K562 (cell line): Measurements from ENCODE around the gene NALCN. TPM values are rescaled to one million over a fixed set of nuclear protein-coding genes. Genes with fewer than 3 reads are reported as not detected.

Experiments
- ATAC-seq: fragments of 200-7000 bp; cut with Tn5 transposase; 3 replicates; pipeline ENCODE4 v1.9.1; 2020; ENCODE audit warnings: moderate library complexity
- BruUV-seq: library from RNA; stranded (reverse); fragments of 400-500 nt; replicated peaks from 2 replicates; lab custom pipeline; 2021; lab: Mats Ljungman, UMichigan
- CTCF ChIA-PET: fragments of 300-600 bp; formaldehyde crosslinking; extraction: SDS; loops from one replicate; lab custom pipeline; 2021; ENCODE audit warnings: low intra/inter-chr PET ratio; lab: Yijun Ruan, JAX
- POLR2A ChIA-PET: fragments of 300-600, 350-650 bp; sonication (Branson Sonifier 250); formaldehyde crosslinking; extraction: SDS; loops from one replicate; lab custom pipeline; 2021; ENCODE audit warnings: antibody characterized with exemption, inconsistent platforms; lab: Yijun Ruan, JAX
- DNase-seq, 4 experiments: peaks; one replicate each; pipeline versions ENCODE4 v3.0.0 to v3.0.0-alpha.2; 2011 to 2018; ENCODE audit warnings: low spot score in 3 of 4, mixed read lengths in 3 of 4; ENCODE audit errors: extremely low read depth in 1 of 4
- FAIRE-seq: peaks from 2 replicates; lab custom pipeline; 2011; peaks lifted over from hg19 to GRCh38; lab: Jason Lieb, UNC
- H2AFZ ChIP-seq: 2 replicates; pipeline ENCODE4 v1.6.0; 2011; ENCODE audit warnings: low read depth, low read length, control low read depth, inconsistent platforms
- H3K27ac ChIP-seq: fragments of 200-600 bp; 3 replicates; pipeline ENCODE4 v1.8.0; 2011; ENCODE audit warnings: low read depth, mild to moderate bottlenecking, control low read depth, inconsistent platforms, low read length, moderate library complexity, mixed read lengths; ENCODE audit errors: extremely low read depth
- H3K27me3 ChIP-seq, 2 experiments: fragments of 300-600 bp in 1 of 2; 2 replicates in 1 of 2; 3 replicates in 1 of 2; pipeline versions ENCODE4 v1.6.0 to v1.8.0; 2011; ENCODE audit warnings: inconsistent platforms in 2 of 2, low read length in 2 of 2, mild to moderate bottlenecking in 1 of 2, mixed read lengths in 1 of 2, moderate library complexity in 1 of 2; ENCODE audit not compliant: control insufficient read depth in 2 of 2, insufficient read depth in 2 of 2
- H3K36me3 ChIP-seq: fragments of 300-600 bp; 3 replicates; pipeline ENCODE4 v1.8.0; 2011; ENCODE audit warnings: mild to moderate bottlenecking, low read length, inconsistent platforms; ENCODE audit not compliant: control insufficient read depth, insufficient read depth
- H3K4me1 ChIP-seq, 2 experiments: fragments of 200-600 bp in 1 of 2; replicated peaks in 1 of 2; 2 replicates in 1 of 2; 3 replicates in 1 of 2; pipeline versions ENCODE4 v1.5.1 to v1.8.0; 2011; ENCODE audit warnings: inconsistent platforms in 2 of 2, low read length in 2 of 2, mild to moderate bottlenecking in 1 of 2, mixed read lengths in 1 of 2, moderate library complexity in 1 of 2; ENCODE audit not compliant: control insufficient read depth in 2 of 2, insufficient read depth in 2 of 2
- H3K4me2 ChIP-seq: 2 replicates; pipeline ENCODE4 v1.6.1; 2011; ENCODE audit warnings: low read length, control low read depth, inconsistent platforms, mixed read lengths; ENCODE audit not compliant: insufficient read depth
- H3K4me3 ChIP-seq: fragments of 200-600 bp; sonication (generic), shearing (Covaris generic); 2 replicates; pipeline ENCODE4 v1.5.1; 2016; ENCODE audit warnings: control low read depth, inconsistent platforms
- H3K79me2 ChIP-seq: fragments of 200-600 bp; 3 replicates; pipeline ENCODE4 v1.8.0; 2011; ENCODE audit warnings: low read length, inconsistent platforms; ENCODE audit not compliant: control insufficient read depth, insufficient read depth
- H3K9ac ChIP-seq, 2 experiments: 2 replicates each; pipeline versions ENCODE4 v1.6.0 to v1.6.1; 2011; ENCODE audit warnings: low read depth in 2 of 2, low read length in 2 of 2, control low read depth in 1 of 2, inconsistent platforms in 1 of 2, mild to moderate bottlenecking in 1 of 2, mixed read lengths in 1 of 2; ENCODE audit not compliant: insufficient read depth in 1 of 2
- H3K9me1 ChIP-seq: one replicate; pipeline ENCODE4 v1.6.0; 2011; ENCODE audit warnings: inconsistent platforms, mild to moderate bottlenecking, low read length, moderate library complexity; ENCODE audit not compliant: control insufficient read depth, insufficient read depth
- H3K9me3 ChIP-seq: replicated peaks from 2 replicates; pipeline ENCODE4 v1.5.1; 2011; ENCODE audit warnings: low read depth, low read length, inconsistent platforms; ENCODE audit not compliant: control insufficient read depth, insufficient read depth
- H4K20me1 ChIP-seq: replicated peaks from 2 replicates; pipeline ENCODE4 v1.6.1; 2011; ENCODE audit warnings: low read length, inconsistent platforms, mixed read lengths; ENCODE audit not compliant: control insufficient read depth, insufficient read depth
- ATF1 ChIP-seq, 2 experiments: fragments of 450-650 bp in 1 of 2; IDR thresholded peaks; 2 replicates each; pipeline ENCODE4 v1.6.1; 2016; ENCODE audit warnings: missing compliant biosample characterization in 1 of 2, missing genetic modification characterization in 1 of 2
- TCFL5 ChIP-seq: fragments of 250-450 bp; sonication (Bioruptor Pico); conservative IDR thresholded peaks from 2 replicates; pipeline ENCODE4 v1.6.1; 2021; ENCODE audit warnings: mild to moderate bottlenecking, moderate library complexity, matching md5 sums
- ZNF24 ChIP-seq: fragments of 450-650 bp; IDR thresholded peaks from 2 replicates; pipeline ENCODE4 v1.6.1; 2016
- in situ Hi-C: fragments of 300-500 bp; cut with MboI; formaldehyde crosslinking; loops from 4 replicates; pipeline ENCODE4 v1.15.0; 2018; ENCODE audit warnings: inconsistent platforms, mixed read lengths
- intact Hi-C: fragments of 100-400 bp; cut with micrococcal nuclease; formaldehyde crosslinking; loops from 2 replicates; pipeline ENCODE4 v1.14.2; 2022
- polyA plus RNA-seq, 8 experiments: library from polyadenylated mRNA; depleted of rRNA in 4 of 8; stranded (reverse) in 5 of 8; unstranded in 3 of 8; fragments of >200 nt; fragmentation: Nextera tagmentation in 2 of 8; fragmentation: Illumina TruSeq in 1 of 8; extraction: Ambion mirVana in 2 of 8; extraction: Trizol in 1 of 8; gene quantifications; 2 replicates each; pipeline versions ENCODE4 v1.2.1 to v1.2.3, GENCODE V29; 2011 to 2014; ENCODE audit warnings: inconsistent platforms in 1 of 8, missing spikeins in 1 of 8
- total RNA-seq, 7 experiments: library from RNA; depleted of rRNA in 6 of 7; stranded (reverse); fragments of >200 nt in 6 of 7; fragmentation: Illumina TruSeq in 2 of 7; extraction: Trizol in 2 of 7; gene quantifications; 2 replicates each; pipeline versions ENCODE4 v1.2.1 to v1.2.3, GENCODE V29; 2011 to 2021; ENCODE audit warnings: low replicate concordance in 1 of 7
- TF ChIP-seq, protein P1 (sequence below): fragments of 450-650 bp; IDR thresholded peaks from 2 replicates; pipeline ENCODE4 v1.6.1; 2018; ENCODE audit warnings: mild to moderate bottlenecking, low read depth; ENCODE audit not compliant: partially characterized antibody
- TF ChIP-seq, protein P2 (sequence below): fragments of 450-650 bp; IDR thresholded peaks from 2 replicates; pipeline ENCODE4 v1.6.1; 2017; ENCODE audit warnings: mild to moderate bottlenecking, moderate library complexity

The NALCN gene
- total and polyA plus RNA-seq, 9 of the 15 experiments (the other 6 are each of a cell fraction or from before 2014, with no cell fraction given), result not detected

DNA sequence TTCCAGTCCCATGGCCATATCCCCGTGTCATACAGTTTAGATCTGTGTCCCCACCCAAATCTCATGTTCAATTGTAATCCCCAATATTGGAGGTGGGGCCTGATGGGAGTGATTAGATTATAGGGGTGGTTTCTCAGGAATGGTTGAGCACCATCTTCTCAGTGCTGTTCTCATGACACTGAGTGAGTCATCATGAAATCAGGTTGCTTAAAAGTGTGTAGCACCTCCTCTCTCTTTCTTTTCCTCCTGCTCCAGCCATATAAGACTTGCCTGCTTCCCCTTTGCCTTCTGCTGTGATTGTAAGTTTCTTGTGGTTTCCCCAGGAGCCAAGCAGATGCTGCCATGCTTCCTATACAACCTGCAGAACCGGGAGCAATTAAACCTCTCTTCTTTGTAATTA lies 197.8 kb downstream of the NALCN start (continued):
- TF ChIP-seq, protein P1, sequence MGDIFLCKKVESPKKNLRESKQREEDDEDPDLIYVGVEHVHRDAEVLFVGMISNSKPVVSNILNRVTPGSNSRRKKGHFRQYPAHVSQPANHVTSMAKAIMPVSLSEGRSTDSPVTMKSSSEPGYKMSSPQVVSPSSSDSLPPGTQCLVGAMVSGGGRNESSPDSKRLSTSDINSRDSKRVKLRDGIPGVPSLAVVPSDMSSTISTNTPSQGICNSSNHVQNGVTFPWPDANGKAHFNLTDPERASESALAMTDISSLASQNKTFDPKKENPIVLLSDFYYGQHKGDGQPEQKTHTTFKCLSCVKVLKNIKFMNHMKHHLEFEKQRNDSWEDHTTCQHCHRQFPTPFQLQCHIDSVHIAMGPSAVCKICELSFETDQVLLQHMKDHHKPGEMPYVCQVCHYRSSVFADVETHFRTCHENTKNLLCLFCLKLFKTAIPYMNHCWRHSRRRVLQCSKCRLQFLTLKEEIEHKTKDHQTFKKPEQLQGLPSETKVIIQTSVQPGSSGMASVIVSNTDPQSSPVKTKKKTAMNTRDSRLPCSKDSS, result no peak
- TF ChIP-seq TCFL5, result no peak
- TF ChIP-seq, protein P2, sequence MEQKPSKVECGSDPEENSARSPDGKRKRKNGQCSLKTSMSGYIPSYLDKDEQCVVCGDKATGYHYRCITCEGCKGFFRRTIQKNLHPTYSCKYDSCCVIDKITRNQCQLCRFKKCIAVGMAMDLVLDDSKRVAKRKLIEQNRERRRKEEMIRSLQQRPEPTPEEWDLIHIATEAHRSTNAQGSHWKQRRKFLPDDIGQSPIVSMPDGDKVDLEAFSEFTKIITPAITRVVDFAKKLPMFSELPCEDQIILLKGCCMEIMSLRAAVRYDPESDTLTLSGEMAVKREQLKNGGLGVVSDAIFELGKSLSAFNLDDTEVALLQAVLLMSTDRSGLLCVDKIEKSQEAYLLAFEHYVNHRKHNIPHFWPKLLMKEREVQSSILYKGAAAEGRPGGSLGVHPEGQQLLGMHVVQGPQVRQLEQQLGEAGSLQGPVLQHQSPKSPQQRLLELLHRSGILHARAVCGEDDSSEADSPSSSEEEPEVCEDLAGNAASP, result no peak
- TF ChIP-seq, all 486 proteins: peak for 0

DNA sequence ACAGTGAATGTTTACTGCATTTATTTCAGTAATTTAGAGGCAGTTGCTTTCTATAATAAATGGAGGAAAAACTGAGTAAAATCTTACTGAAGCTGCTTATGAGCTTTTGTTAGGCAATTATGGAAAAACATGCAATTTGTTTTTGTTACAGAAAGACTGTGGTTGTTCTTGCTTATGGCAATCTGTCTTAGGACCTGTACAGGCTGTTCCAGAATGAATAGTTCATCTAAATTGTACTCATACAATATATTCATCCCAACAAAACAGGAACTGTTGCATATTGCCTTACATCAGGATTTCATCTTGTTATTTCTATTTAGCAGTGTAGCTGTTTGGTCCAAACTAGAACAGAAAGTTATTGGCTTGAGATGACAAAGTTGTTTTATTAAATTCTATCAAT lies 199.2 kb downstream of the NALCN start:
- Histone ChIP-seq H3K9me1 (no peaks in the 10 kb centered on the region), H3K4me3 (no peak overlapping the region), H3K27ac (no peak overlapping the region), H2AFZ (no peak overlapping the region), H3K9ac (no peak overlapping the region), H3K4me2 (no peak overlapping the region), H4K20me1 (no peaks in the 10 kb centered on the region), H3K27me3 (no peaks in the 10 kb centered on the region), H3K79me2 (no peaks in the 10 kb centered on the region)
- FAIRE-seq (no peak), DNase-seq (no peak)
- BruUV-seq, result no TSS peak
- POLR2A ChIA-PET, result interaction anchor here (0.6 kb wide), 1 partner anchor 357 kb away, joined by 3 read pairs; no protein-coding TSS in a partner anchor
- in situ Hi-C loops, result no loop called here
- intact Hi-C loops, result no loop called here
- TF ChIP-seq ZNF24 (no peak), ATF1 (CRISPR knock-in tag; IDR thresholded peaks at IDR 0.05) (no peak), ATF1 (tag; IDR thresholded peaks at IDR 0.05) (no peak)
- TF ChIP-seq, all 486 proteins: peak for 0
- Histone ChIP-seq H3K9me3 (no peaks in the 10 kb centered on the region), H3K36me3 (no peaks in the 10 kb centered on the region), H3K4me1 (no peaks in the 10 kb centered on the region)
- CTCF ChIA-PET, result no interaction called here
- no peak for ATAC-seq
